Mesenchymal stem cell (in vitro differentiated cells and primary cell): ENCODE data around the gene TMEM89.
A peak's percentile ranks its signal among the peaks of the same experiment; 100 is the strongest.

Experiments used
- DNase-seq: peaks from one replicate; pipeline ENCODE4 v3.0.0-alpha.2; 2013
- H2AFZ ChIP-seq: one replicate; pipeline ENCODE4 v1.6.1; 2013; ENCODE audit warnings: low read depth, mild to moderate bottlenecking, control low read depth, inconsistent platforms, low read length, moderate library complexity
- H2AK5ac ChIP-seq: 2 replicates; pipeline ENCODE4 v1.6.1; 2013; ENCODE audit warnings: low read length, moderate library complexity, mild to moderate bottlenecking, inconsistent platforms; ENCODE audit not compliant: severe bottlenecking
- H2BK120ac ChIP-seq: one replicate; pipeline ENCODE4 v1.6.1; 2013; ENCODE audit warnings: low read depth, mild to moderate bottlenecking, inconsistent platforms, low read length, moderate library complexity
- H2BK12ac ChIP-seq, 2 experiments: one replicate each; pipeline ENCODE4 v1.6.1; 2013; ENCODE audit warnings: inconsistent platforms in 2 of 2, low read length in 2 of 2, mild to moderate bottlenecking in 2 of 2, moderate library complexity in 2 of 2, control low read depth in 1 of 2
- H2BK15ac ChIP-seq: one replicate; pipeline ENCODE4 v1.6.1; 2013; ENCODE audit warnings: mild to moderate bottlenecking, low read depth, inconsistent platforms; ENCODE audit not compliant: poor library complexity, severe bottlenecking
- H2BK5ac ChIP-seq: 2 replicates; pipeline ENCODE4 v1.6.1; 2013; ENCODE audit warnings: low read depth, mild to moderate bottlenecking, low read length, control low read depth, inconsistent platforms; ENCODE audit not compliant: poor library complexity, severe bottlenecking
- H3K14ac ChIP-seq, 2 experiments: one replicate each; pipeline ENCODE4 v1.6.1; 2013; ENCODE audit warnings: inconsistent platforms in 2 of 2, low read length in 2 of 2, control low read depth in 1 of 2, mild to moderate bottlenecking in 1 of 2, moderate library complexity in 1 of 2
- H3K18ac ChIP-seq, 2 experiments: one replicate each; pipeline ENCODE4 v1.6.1; 2013; ENCODE audit warnings: inconsistent platforms in 2 of 2, low read length in 2 of 2, control low read depth in 1 of 2, low read depth in 1 of 2, mild to moderate bottlenecking in 1 of 2
- H3K23ac ChIP-seq, 2 experiments: one replicate each; pipeline ENCODE4 v1.6.1; 2013; ENCODE audit warnings: inconsistent platforms in 2 of 2, low read length in 2 of 2, mild to moderate bottlenecking in 2 of 2, moderate library complexity in 2 of 2, control low read depth in 1 of 2
- H3K27ac ChIP-seq: 2 replicates; pipeline ENCODE4 v1.5.1; 2013; ENCODE audit warnings: mild to moderate bottlenecking, moderate library complexity, low read length, control low read depth, inconsistent platforms; ENCODE audit not compliant: poor library complexity, severe bottlenecking
- H3K27me3 ChIP-seq, 2 experiments: 2 replicates each; pipeline versions ENCODE4 v1.6.1 to v1.7.0; 2013; ENCODE audit warnings: low read length in 2 of 2, mild to moderate bottlenecking in 2 of 2, moderate library complexity in 2 of 2, control low read depth in 1 of 2, inconsistent platforms in 1 of 2; ENCODE audit not compliant: control insufficient read depth in 1 of 2, insufficient read depth in 1 of 2
- H3K36me3 ChIP-seq, 2 experiments: 2 replicates each; pipeline versions ENCODE4 v1.6.1 to v1.7.0; 2013; ENCODE audit warnings: low read length in 2 of 2, control low read depth in 1 of 2, inconsistent platforms in 1 of 2, low read depth in 1 of 2, mild to moderate bottlenecking in 1 of 2; ENCODE audit not compliant: insufficient read depth in 2 of 2, control insufficient read depth in 1 of 2
- H3K4ac ChIP-seq, 2 experiments: one replicate each; pipeline ENCODE4 v1.6.1; 2013; ENCODE audit warnings: inconsistent platforms in 2 of 2, low read length in 2 of 2, mild to moderate bottlenecking in 2 of 2, moderate library complexity in 2 of 2, control low read depth in 1 of 2, low read depth in 1 of 2
- H3K4me1 ChIP-seq: 2 replicates; pipeline ENCODE4 v1.6.1; 2013; ENCODE audit warnings: low read depth, low read length, control low read depth; ENCODE audit not compliant: control insufficient read depth, insufficient read depth
- H3K4me2 ChIP-seq: 2 replicates; pipeline ENCODE4 v1.6.1; 2013; ENCODE audit warnings: low read length, mild to moderate bottlenecking, inconsistent platforms; ENCODE audit not compliant: poor library complexity, severe bottlenecking
- H3K4me3 ChIP-seq, 2 experiments: 2 replicates each; pipeline versions ENCODE4 v1.5.1 to v1.7.0; 2013; ENCODE audit warnings: low read length in 2 of 2, mild to moderate bottlenecking in 2 of 2, control low read depth in 1 of 2, low read depth in 1 of 2; ENCODE audit not compliant: insufficient read depth in 1 of 2
- H3K79me1 ChIP-seq: replicated peaks from 2 replicates; pipeline ENCODE4 v1.6.1; 2013; ENCODE audit warnings: mild to moderate bottlenecking, control low read depth, low read length, inconsistent platforms; ENCODE audit not compliant: poor library complexity, severe bottlenecking
- H3K9ac ChIP-seq: 2 replicates; pipeline ENCODE4 v1.7.0; 2013; ENCODE audit warnings: mild to moderate bottlenecking, low read length, moderate library complexity
- H3K9me3 ChIP-seq: 2 replicates; pipeline ENCODE4 v1.7.0; 2013; ENCODE audit warnings: mild to moderate bottlenecking, low read length; ENCODE audit not compliant: control insufficient read depth
- H4K8ac ChIP-seq: one replicate; pipeline ENCODE4 v1.6.1; 2013; ENCODE audit warnings: inconsistent platforms, mild to moderate bottlenecking, low read length, moderate library complexity
- H4K91ac ChIP-seq: one replicate; pipeline ENCODE4 v1.6.1; 2013; ENCODE audit warnings: mild to moderate bottlenecking, low read length, inconsistent platforms
- WGBS: methylation state at CpG from one replicate; pipeline ENCODE4 v1.1.7; 2013; ENCODE audit warnings: mixed read lengths; 5-methylcytosine and 5-hydroxymethylcytosine counted together

Gene TMEM89

DNA sequence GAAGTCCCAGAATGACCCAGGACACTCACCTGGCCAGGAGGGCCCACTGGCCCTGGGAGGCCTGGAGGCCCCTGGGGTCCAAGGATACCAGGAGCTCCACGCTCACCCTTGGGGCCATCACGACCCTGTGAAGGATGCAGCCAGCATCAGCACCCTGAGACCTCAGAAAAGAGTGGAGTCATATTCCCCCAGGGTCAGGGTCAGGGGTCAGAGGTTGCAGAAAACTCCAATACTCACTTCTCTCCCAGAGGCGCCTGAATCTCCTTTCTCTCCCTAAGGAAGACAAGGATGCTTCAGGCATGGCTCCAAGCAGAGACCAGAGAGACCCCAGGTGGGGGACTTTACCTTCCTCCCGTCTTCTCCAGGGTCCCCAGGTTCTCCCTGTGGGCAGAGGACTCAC is 44.9 kb downstream of the TMEM89 start:
- H3K9ac ChIP-seq: no peak overlapping the region
- no peak overlapping the region for H3K18ac ChIP-seq
- H3K4me2 ChIP-seq: no peak overlapping the region
- H3K9me3 ChIP-seq: no peaks in the 10 kb centered on the region
- H3K4ac ChIP-seq: no peak overlapping the region
- no peaks in the 10 kb centered on the region for H3K27me3 ChIP-seq
- H3K14ac ChIP-seq: no peak overlapping the region
- 90% methylated on average over 4 of the region's 4 CpGs for WGBS
- H4K8ac ChIP-seq: no peak overlapping the region
- H3K27ac ChIP-seq: no peak overlapping the region
- peaks cover 10 to 99% of the 10 kb centered on the region in 2 experiments for H3K36me3 ChIP-seq
- H2BK5ac ChIP-seq: no peak overlapping the region
- peaks cover 23% of the 10 kb centered on the region for H3K4me1 ChIP-seq
- no peak overlapping the region for H2BK15ac ChIP-seq
- no peak overlapping the region for H2BK12ac ChIP-seq
- no peak overlapping the region for H2AK5ac ChIP-seq
- H2AFZ ChIP-seq: no peak overlapping the region
- no peak overlapping the region for H3K23ac ChIP-seq
- no peak overlapping the region for H3K4me3 ChIP-seq
- H4K91ac ChIP-seq: no peak overlapping the region
- no peak for DNase-seq
- no peak overlapping the region for H2BK120ac ChIP-seq
- H3K79me1 ChIP-seq: peaks cover 44% of the 10 kb centered on the region

- no peak for DNase-seq
- H3K36me3 ChIP-seq: peaks cover 9 to 99% of the 10 kb centered on the region in 2 experiments
- peaks cover 39% of the 10 kb centered on the region for H3K79me1 ChIP-seq
- no peak overlapping the region for H2BK120ac ChIP-seq
- H2AK5ac ChIP-seq: no peak overlapping the region
- no peak overlapping the region for H3K14ac ChIP-seq
- no peak overlapping the region for H2BK12ac ChIP-seq
- H3K27me3 ChIP-seq: no peaks in the 10 kb centered on the region
- no peak overlapping the region for H3K4me2 ChIP-seq
- no peak overlapping the region for H3K23ac ChIP-seq
- H3K4me1 ChIP-seq: peaks cover 20% of the 10 kb centered on the region
- no peak overlapping the region for H2BK5ac ChIP-seq
- H4K8ac ChIP-seq: no peak overlapping the region
- 87% methylated on average over 16 of the region's 17 CpGs for WGBS
- no peaks in the 10 kb centered on the region for H3K9me3 ChIP-seq
- H3K9ac ChIP-seq: no peak overlapping the region
- no peak overlapping the region for H3K27ac ChIP-seq
- H3K18ac ChIP-seq: no peak overlapping the region
- no peak overlapping the region for H3K4me3 ChIP-seq
- H4K91ac ChIP-seq: no peak overlapping the region
- no peak overlapping the region for H2AFZ ChIP-seq
- no peak overlapping the region for H3K4ac ChIP-seq
- no peak overlapping the region for H2BK15ac ChIP-seq
These were observed 46.2 kb downstream of the TMEM89 start for GRCh38 chr3:48575366-48575765.

DNA sequence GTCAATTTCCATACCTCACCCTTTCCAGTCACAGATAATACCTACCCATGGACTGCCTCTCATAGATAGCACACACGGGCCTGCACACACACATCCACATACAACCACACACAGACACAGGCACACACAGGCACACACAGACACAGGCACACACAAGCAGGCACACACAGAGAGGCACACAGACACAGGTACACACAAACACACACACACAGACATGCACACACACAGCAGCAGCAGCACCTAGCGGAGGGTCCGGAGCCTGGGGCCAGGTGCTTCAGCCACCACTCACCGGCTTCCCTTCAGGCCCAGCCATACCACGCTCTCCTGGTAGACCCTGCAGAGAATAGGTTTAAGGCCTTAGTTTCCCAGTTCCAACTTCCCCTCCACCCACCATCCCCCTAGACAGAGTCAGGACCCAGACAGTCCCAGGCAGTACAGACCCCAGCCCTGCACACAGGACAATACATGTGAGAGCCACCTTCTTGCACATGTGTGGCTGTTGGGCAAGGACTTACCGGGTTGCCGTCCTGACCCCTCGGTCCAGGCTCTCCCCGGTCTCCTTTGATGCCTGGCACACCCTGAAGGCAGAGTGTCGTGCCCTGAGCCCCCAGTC is 47.5 kb downstream of the TMEM89 start:
- Histone ChIP-seq H3K9me3 (no peaks in the 10 kb centered on the region), H2BK15ac (no peak overlapping the region), H3K4me3 (no peak overlapping the region), H3K36me3 (peaks cover 9 to 99% of the 10 kb centered on the region in 2 experiments), H3K79me1 (peaks cover 43% of the 10 kb centered on the region), H3K23ac (no peak overlapping the region), H3K4me2 (no peak overlapping the region), H2AFZ (no peak overlapping the region), H3K4ac (no peak overlapping the region), H2BK5ac (no peak overlapping the region), H3K27ac (no peak overlapping the region), H3K4me1 (peaks cover 20% of the 10 kb centered on the region), H2BK120ac (no peak overlapping the region), H4K91ac (no peak overlapping the region), H2BK12ac (no peak overlapping the region), H3K9ac (no peak overlapping the region), H4K8ac (peak overlapping the region; percentile 40), H3K14ac (no peak overlapping the region), H2AK5ac (no peak overlapping the region), H3K27me3 (no peaks in the 10 kb centered on the region), H3K18ac (no peak overlapping the region)
- 96% methylated on average over 10 of the region's 10 CpGs for WGBS
- DNase-seq: no peak

- Histone ChIP-seq H4K91ac (no peak overlapping the region), H2BK120ac (no peak overlapping the region), H3K23ac (no peak overlapping the region), H3K9ac (no peak overlapping the region), H4K8ac (no peak overlapping the region), H3K9me3 (no peaks in the 10 kb centered on the region), H2BK5ac (no peak overlapping the region), H3K36me3 (peaks cover 7 to 100% of the 10 kb centered on the region in 2 experiments), H2AK5ac (no peak overlapping the region), H2AFZ (no peak overlapping the region), H3K27ac (no peak overlapping the region), H3K18ac (no peak overlapping the region), H3K79me1 (peaks cover 46% of the 10 kb centered on the region), H3K14ac (no peak overlapping the region), H3K4me3 (no peak overlapping the region), H2BK15ac (no peak overlapping the region), H3K27me3 (no peaks in the 10 kb centered on the region), H3K4me2 (no peak overlapping the region), H3K4ac (no peak overlapping the region), H3K4me1 (peaks cover 25% of the 10 kb centered on the region), H2BK12ac (no peak overlapping the region)
- no peak for DNase-seq
- 89% methylated on average over 5 of the region's 7 CpGs for whole genome bisulfite sequencing
These were observed 49.1 kb downstream of the TMEM89 start for GRCh38 chr3:48572517-48572916.
